OCI-LY3 (cell line): ENCODE results near the gene ZNF592.

Experiments used
- H2AFZ ChIP-seq: fragments of 200-600, 300-600 bp; shearing (Covaris generic); 2 replicates; pipeline ENCODE4 v1.6.0; 2014; ENCODE audit warnings: antibody characterized with exemption, low read depth, low read length
- H3K27ac ChIP-seq: fragments of 200-600, 300-600 bp; sonication (generic); 2 replicates; pipeline ENCODE4 v1.5.1; 2014; ENCODE audit warnings: mild to moderate bottlenecking, low read length, moderate library complexity, mixed read lengths
- H3K27me3 ChIP-seq: fragments of 200-600, 300-600 bp; sonication (generic); 2 replicates; pipeline ENCODE4 v1.6.1; 2014; ENCODE audit warnings: low read depth, low read length, mixed read lengths
- H3K36me3 ChIP-seq: fragments of 200-600, 300-600 bp; sonication (generic); replicated peaks from 2 replicates; pipeline ENCODE3; 2014; ENCODE audit warnings: low read depth, low read length, mixed read lengths
- H3K4me1 ChIP-seq: fragments of 300-600, 200-600 bp; sonication (generic); 2 replicates; pipeline ENCODE4 v1.6.1; 2014; ENCODE audit warnings: low read length, mixed read lengths
- H3K4me2 ChIP-seq: fragments of 200-600, 300-600 bp; sonication (generic); 2 replicates; pipeline ENCODE4 v1.6.1; 2014; ENCODE audit warnings: low read length, mixed read lengths
- H3K4me3 ChIP-seq: fragments of 300-600, 200-600 bp; sonication (generic); 2 replicates; pipeline ENCODE4 v1.5.1; 2014; ENCODE audit warnings: antibody characterized with exemption, mild to moderate bottlenecking, low read length, moderate library complexity
- H3K79me2 ChIP-seq: fragments of 300-600, 200-600 bp; shearing (Covaris generic); 2 replicates; pipeline ENCODE4 v1.6.1; 2014; ENCODE audit warnings: mild to moderate bottlenecking, low read length, mixed read lengths
- H3K9ac ChIP-seq: fragments of 300-600, 200-600 bp; shearing (Covaris generic); 2 replicates; pipeline ENCODE4 v1.6.0; 2014; ENCODE audit warnings: mild to moderate bottlenecking, low read length, moderate library complexity
- H3K9me3 ChIP-seq: fragments of 200-600, 300-600 bp; shearing (Covaris generic); 2 replicates; pipeline ENCODE4 v1.6.1; 2014; ENCODE audit warnings: low read length, mixed read lengths; ENCODE audit not compliant: insufficient read depth
- H4K20me1 ChIP-seq: fragments of 200-600, 300-600 bp; sonication (generic); 2 replicates; pipeline ENCODE4 v1.6.1; 2016; ENCODE audit warnings: low read length, mixed read lengths; ENCODE audit not compliant: insufficient read depth
- EZH2phosphoT487 ChIP-seq: fragments of 200-600 bp; shearing (Covaris generic); IDR thresholded peaks from 2 replicates; pipeline ENCODE4 v1.6.1; 2018; ENCODE audit warnings: antibody characterized with exemption, mixed run types, low read depth
- TF ChIP-seq, protein P1 (sequence below): fragments of 200-600, 300-600 bp; sonication (generic); IDR thresholded peaks from 2 replicates; pipeline ENCODE4 v1.5.1; 2014; ENCODE audit warnings: antibody characterized with exemption, low read length, low read depth

Gene ZNF592

DNA sequence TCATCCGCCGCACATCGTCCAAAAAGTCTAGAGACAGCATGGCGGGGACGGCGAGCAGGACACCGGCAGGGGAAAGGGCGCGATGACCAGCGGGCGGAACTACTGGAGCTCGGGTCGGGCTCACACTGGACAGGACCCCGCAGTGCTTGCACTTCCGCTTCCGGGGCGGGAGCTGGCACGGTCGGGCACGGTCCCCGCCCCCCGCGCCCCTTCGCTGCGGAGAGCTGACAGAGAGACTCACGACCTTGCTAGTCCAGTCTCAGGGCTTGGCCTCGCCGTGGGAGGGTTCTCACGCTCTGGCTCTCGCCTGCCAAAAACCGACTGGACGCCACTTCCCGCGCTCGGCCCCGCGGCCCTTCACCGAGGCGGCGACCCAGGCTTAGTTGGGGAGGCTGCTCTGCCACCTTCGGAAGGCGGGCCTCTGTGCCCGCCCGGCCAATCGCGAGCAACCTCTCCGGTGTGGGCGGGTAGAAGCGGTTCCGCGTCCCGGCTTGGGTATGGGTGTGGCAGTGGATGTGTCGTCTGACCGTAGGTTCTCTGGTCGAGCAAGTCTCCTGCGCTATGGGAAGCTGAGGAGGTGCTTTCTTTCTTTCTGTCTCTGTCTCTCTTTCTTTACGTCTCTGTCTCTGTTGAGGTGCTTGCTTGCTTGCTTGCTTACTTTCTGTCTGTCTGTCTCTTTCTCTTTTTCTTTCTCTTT is 32.2 kb upstream of the ZNF592 start, which contains the start of gene SEC11A:
SEC11A (minus strand) TSS at position 104 of the 697 bp plus-strand sequence; CDS start at position 40, 64 bp downstream.
- no peaks in the 10 kb centered on the region for H3K27me3 ChIP-seq
- TF ChIP-seq, protein P1, sequence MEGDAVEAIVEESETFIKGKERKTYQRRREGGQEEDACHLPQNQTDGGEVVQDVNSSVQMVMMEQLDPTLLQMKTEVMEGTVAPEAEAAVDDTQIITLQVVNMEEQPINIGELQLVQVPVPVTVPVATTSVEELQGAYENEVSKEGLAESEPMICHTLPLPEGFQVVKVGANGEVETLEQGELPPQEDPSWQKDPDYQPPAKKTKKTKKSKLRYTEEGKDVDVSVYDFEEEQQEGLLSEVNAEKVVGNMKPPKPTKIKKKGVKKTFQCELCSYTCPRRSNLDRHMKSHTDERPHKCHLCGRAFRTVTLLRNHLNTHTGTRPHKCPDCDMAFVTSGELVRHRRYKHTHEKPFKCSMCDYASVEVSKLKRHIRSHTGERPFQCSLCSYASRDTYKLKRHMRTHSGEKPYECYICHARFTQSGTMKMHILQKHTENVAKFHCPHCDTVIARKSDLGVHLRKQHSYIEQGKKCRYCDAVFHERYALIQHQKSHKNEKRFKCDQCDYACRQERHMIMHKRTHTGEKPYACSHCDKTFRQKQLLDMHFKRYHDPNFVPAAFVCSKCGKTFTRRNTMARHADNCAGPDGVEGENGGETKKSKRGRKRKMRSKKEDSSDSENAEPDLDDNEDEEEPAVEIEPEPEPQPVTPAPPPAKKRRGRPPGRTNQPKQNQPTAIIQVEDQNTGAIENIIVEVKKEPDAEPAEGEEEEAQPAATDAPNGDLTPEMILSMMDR, result no peak
- no peak for TF ChIP-seq EZH2phosphoT487
- peaks cover 41% of the 10 kb centered on the region for H3K79me2 ChIP-seq
- H3K4me1 ChIP-seq, result peaks cover 14% of the 10 kb centered on the region
- H3K36me3 ChIP-seq, result peaks cover 6% of the 10 kb centered on the region
- H3K9ac ChIP-seq, result peak within 1 kb of the TSS; percentile 87
- H3K4me2 ChIP-seq, result peak within 1 kb of the TSS; percentile 81
- peak within 1 kb of the TSS; percentile 87 for H3K4me3 ChIP-seq
- no peaks in the 10 kb centered on the region for H3K9me3 ChIP-seq
- H2AFZ ChIP-seq, result peak within 1 kb of the TSS; percentile 87
- H3K27ac ChIP-seq, result peak within 1 kb of the TSS; percentile 57
- peaks cover 10% of the 10 kb centered on the region; the same call in 1 of the 2 replicates for H4K20me1 ChIP-seq

GRCh38 chr15:84721371-84721770 is 27.0 kb upstream of the ZNF592 start:
- H3K4me3 ChIP-seq, result no peak overlapping the region
- H3K27ac ChIP-seq, result no peak overlapping the region
- no peaks in the 10 kb centered on the region for H3K27me3 ChIP-seq
- TF ChIP-seq, protein P1, result no peak
- TF ChIP-seq EZH2phosphoT487, result no peak
- H2AFZ ChIP-seq, result peak overlapping the region; percentile 52; the same call in 1 of the 2 replicates
- no peaks in the 10 kb centered on the region for H3K36me3 ChIP-seq
- peaks cover 14% of the 10 kb centered on the region for H3K4me1 ChIP-seq
- H3K9ac ChIP-seq, result no peak overlapping the region
- H4K20me1 ChIP-seq, result no peaks in the 10 kb centered on the region
- H3K9me3 ChIP-seq, result no peaks in the 10 kb centered on the region
- H3K79me2 ChIP-seq, result no peaks in the 10 kb centered on the region
- no peak overlapping the region for H3K4me2 ChIP-seq

DNA sequence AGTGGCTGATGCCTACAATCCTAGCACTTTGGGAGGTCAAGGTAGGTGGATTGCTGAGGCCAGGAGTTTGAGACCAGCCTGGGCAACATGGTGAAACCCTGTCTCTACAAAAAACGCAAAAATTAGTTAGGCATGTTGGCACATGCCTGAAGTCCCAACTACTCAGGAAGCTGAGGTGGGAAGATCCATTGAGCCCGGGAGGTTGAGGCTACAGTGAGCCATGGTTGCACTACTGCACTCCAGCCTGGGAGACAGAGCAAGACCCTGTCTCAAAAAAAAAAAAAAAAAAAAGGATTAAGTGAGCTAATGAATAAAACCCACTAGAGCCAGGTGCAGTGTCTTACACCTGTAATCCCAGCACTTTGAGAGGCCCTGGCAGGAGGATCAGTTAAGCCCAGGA is 25.8 kb upstream of the ZNF592 start:
- H3K4me3 ChIP-seq, result no peak overlapping the region
- no peak overlapping the region for H3K9ac ChIP-seq
- no peak overlapping the region for H3K27ac ChIP-seq
- H3K36me3 ChIP-seq, result no peaks in the 10 kb centered on the region
- no peaks in the 10 kb centered on the region for H3K79me2 ChIP-seq
- no peak overlapping the region for H3K4me2 ChIP-seq
- H3K4me1 ChIP-seq, result peaks cover 9% of the 10 kb centered on the region
- no peaks in the 10 kb centered on the region for H3K27me3 ChIP-seq
- H4K20me1 ChIP-seq, result no peaks in the 10 kb centered on the region
- H2AFZ ChIP-seq, result no peak overlapping the region
- no peaks in the 10 kb centered on the region for H3K9me3 ChIP-seq
- no peak for TF ChIP-seq EZH2phosphoT487
- TF ChIP-seq, protein P1, result no peak

GRCh38 chr15:84725001-84725491 is 23.3 kb upstream of the ZNF592 start:
- Histone ChIP-seq H3K4me2 (peak overlapping the region; percentile 31; the same call in 1 of the 2 replicates), H3K79me2 (no peaks in the 10 kb centered on the region), H3K4me3 (no peak overlapping the region), H3K27me3 (no peaks in the 10 kb centered on the region), H3K4me1 (peaks cover 20% of the 10 kb centered on the region), H2AFZ (peak overlapping the region; percentile 41), H3K9me3 (no peaks in the 10 kb centered on the region), H4K20me1 (no peaks in the 10 kb centered on the region), H3K9ac (no peak overlapping the region), H3K27ac (peak overlapping the region; percentile 2; the same call in 1 of the 2 replicates), H3K36me3 (no peaks in the 10 kb centered on the region)
- TF ChIP-seq EZH2phosphoT487, result no peak
- TF ChIP-seq, protein P1, result no peak
